DMS 273 (cell line): ENCODE measurements around the gene TAC4.
A peak's percentile ranks its signal among the peaks of the same experiment; 100 is the strongest.

ENCODE experiments used
- DNase-seq: peaks from one replicate; lab custom pipeline; 2025; ENCODE audit not compliant: unreplicated experiment; lab: John Stamatoyannopoulos, UW

The TAC4 gene

DNA sequence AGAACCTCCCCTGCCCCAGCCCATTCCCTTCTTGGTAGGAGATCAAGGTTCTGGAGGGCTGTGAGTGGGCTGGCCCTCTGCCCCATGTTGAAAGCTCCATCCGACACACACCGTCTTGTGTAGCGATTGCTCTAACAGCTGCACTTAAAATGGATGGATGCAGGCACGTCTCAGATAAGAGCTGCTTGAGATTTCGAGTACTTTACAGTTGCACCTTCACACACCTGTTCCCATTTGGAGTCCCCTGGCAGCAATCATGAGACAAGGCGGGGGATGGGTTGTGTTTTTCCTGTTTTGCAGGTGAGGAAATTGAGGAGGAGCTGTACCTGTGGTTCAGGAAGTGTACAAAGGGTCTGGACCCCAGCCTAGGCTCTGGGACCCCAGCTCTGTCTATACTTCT is 25.6 kb upstream of the TAC4 start:
- DNase-seq: no peak

- DNase-seq: no peak
Measured at GRCh38 chr17:49872754-49873377, 25.0 kb upstream of the TAC4 start.

DNA sequence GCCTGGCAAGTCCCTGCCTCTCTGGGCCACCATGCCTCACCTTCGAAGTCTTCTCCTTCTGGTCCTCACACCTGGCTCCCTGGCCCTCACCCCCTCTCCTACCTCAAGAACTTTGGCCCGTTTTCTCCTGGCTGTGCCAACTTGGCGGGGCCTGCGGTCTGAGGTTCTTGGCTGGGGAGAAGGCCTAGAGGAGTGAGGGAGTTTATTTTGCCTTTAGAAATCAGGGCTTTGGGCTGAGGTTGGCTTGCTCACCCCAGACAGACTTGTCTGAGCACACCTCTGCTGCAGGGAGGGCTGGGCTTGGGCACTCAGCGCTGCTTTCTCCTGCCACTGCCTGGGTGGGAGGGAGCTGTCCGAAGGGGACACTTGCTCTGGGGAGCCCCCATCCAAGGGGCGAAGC is 23.3 kb upstream of the TAC4 start:
- no peak for DNase-seq

GRCh38 chr17:49870298-49870697 is 22.4 kb upstream of the TAC4 start:
- no peak for DNase-seq

GRCh38 chr17:49869038-49869374 is 21.1 kb upstream of the TAC4 start:
- DNase-seq: no peak

DNA sequence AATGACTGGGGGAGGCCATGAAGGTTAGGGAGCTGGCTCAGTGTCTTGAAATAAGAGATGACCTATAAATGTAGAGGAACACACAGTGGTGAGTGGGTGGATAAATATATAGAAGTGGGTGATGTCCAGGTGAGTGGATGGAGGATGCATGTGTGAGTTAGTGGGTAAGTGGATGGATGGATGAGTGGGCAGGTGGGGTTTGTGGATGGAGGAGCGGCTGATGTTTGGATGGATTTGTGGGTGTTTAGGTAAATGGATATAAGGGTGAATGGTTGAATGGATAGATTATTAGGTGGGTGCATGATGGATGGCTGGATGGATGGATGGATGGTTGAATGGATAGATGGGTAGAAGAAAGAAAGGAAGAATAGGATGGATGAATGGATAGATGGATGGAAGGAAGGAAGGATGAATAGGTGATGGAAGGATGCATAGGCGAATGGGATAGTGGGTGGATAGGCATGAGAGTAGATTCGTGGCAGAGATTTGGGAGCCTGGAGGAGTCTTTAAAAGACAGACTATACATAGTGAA is 19.1 kb upstream of the TAC4 start:
- no peak for DNase-seq

GRCh38 chr17:49866019-49866380 is 18.1 kb upstream of the TAC4 start:
- DNase-seq: no peak

- no peak for DNase-seq
Measured at GRCh38 chr17:49862781-49863331, 15.0 kb upstream of the TAC4 start.

- DNase-seq: peak; percentile 78
Measured at GRCh38 chr17:49861150-49861884, 13.4 kb upstream of the TAC4 start.

GRCh38 chr17:49859991-49860953 is 12.4 kb upstream of the TAC4 start:
- no peak for DNase-seq

GRCh38 chr17:49858796-49859195 is 10.9 kb upstream of the TAC4 start:
- peak; percentile 34 for DNase-seq

GRCh38 chr17:49854126-49854525 is 6.3 kb upstream of the TAC4 start:
- no peak for DNase-seq

GRCh38 chr17:49853470-49854015 is 5.7 kb upstream of the TAC4 start:
- DNase-seq: no peak

DNA sequence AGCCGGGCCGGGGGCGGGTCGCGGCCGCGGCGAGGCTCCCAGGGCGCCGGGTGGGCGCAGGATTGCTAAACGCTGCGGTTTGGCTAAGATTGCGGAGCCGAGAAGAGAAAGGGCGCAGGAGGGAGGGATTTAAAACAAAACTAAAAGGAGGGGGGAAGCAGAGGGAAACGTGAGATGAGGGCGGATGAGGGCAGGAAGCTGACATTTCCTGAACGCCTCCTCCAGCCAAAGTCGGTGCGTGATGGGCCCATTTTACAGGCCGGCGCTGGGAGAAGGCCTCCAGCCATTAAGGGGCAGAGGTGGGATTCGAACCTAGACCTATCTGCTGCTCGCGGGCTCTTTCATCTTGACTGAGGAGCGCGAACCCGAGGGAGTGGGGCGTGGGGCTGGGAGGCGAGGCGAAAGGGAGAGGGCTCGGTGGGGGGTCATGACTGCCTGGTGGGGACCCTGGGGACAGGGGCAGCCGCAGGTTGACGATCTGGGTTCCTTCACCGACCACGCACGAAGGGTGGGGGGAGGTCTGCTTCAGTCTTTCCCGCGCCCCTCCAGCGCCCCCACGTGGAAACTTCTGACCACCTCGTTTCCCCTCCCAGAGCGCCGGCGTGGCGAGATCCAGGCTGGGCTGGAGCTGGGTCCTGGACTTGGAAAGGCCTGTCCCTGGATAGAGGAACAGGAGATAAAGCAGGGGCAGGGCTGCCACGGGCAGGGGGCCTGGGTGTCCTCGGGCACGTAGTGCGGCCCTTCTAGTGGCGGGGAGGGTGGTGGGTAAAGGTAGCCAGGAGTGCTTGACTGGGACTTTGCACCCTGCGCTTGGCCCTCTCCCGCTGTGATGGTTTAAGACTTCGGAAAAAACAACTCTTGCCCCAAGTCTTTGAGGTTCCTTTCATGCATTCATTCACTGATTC is 3.8 kb upstream of the TAC4 start:
- DNase-seq: peak; percentile 88

- no peak for DNase-seq
Measured at GRCh38 chr17:49850772-49851386, 3.0 kb upstream of the TAC4 start.

- DNase-seq: no peak
Measured at GRCh38 chr17:49850218-49850610, 2.3 kb upstream of the TAC4 start.

- DNase-seq: no peak
Measured at GRCh38 chr17:49848739-49849138, 870 bp upstream of the TAC4 start.

GRCh38 chr17:49846938-49847712 is 744 bp downstream of the TAC4 start:
- DNase-seq: no peak

GRCh38 chr17:49845321-49845720 is 2.5 kb downstream of the TAC4 start:
- DNase-seq: peak; percentile 63
